ENCODE measurements around the gene BTBD19. TPM values are rescaled to one million over a fixed set of nuclear protein-coding genes. Genes with fewer than 3 reads are reported as not detected.

BTBD19 gene
- polyA plus RNA-seq, 1 experiment = 7.3 TPM

DNA sequence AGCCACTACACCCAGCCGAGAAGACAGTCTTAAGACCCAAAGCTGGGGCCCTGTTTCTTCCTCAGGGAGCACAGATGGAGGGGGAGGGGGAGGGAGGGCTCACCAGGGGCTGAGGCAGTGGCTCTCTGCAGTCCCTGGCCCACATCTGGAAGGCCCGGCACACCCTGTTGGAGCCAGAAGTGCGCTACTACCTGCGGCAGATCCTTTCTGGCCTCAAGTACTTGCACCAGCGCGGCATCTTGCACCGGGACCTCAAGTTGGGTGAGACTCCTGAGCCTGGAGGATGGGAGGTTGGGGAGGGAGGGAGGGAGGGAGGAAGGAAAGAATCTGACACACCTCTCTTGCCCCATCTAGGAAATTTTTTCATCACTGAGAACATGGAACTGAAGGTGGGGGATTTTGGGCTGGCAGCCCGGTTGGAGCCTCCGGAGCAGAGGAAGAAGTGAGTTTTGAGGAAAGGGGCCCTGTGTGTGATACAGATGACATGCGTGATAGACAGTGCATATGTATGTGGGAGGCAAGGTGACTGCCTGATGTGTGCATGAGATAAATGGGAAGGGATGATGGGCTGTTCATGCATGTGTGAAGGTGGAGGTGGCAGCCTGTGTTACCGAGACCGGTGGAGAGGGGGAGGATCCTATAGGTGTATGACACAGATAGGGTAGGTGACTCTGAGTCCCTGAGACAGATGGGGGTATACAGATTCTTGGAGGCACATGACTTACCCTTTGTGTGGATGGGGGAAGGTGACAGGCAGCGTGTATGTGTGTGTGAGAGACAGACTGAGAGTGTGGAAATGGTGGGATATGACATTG, 6.6 kb upstream of the BTBD19 start:
- ChIA-PET CTCF (interaction anchor here (1.8 kb wide), 1 partner anchor 7 kb away, joined by 20 read pairs; the partner anchor contains the start of gene BTBD19), POLR2A (interaction anchor here (0.7 to 2.9 kb wide), 6 partner anchors 7 to 720 kb away, joined by 3 to 81 read pairs (median 12); partner anchors contain the start of genes BTBD19 and PRDX1)
- Histone ChIP-seq H3K27ac (ENCODE audit: low read depth, low read length) (peak overlapping the region; percentile 11), H3K27me3 (ENCODE audit: control insufficient read depth, insufficient read depth, low read length) (no peaks in the 10 kb centered on the region), H3K9me3 (ENCODE audit: control insufficient read depth, insufficient read depth, low read length) (no peaks in the 10 kb centered on the region; the same call in 1 of the 2 replicates), H3K4me3 (ENCODE audit: low read depth, low read length) (peak overlapping the region; percentile 77)
- DNase-seq (ENCODE audit: low read depth, low spot score) = no peak
- TF ChIP-seq, protein P1, sequence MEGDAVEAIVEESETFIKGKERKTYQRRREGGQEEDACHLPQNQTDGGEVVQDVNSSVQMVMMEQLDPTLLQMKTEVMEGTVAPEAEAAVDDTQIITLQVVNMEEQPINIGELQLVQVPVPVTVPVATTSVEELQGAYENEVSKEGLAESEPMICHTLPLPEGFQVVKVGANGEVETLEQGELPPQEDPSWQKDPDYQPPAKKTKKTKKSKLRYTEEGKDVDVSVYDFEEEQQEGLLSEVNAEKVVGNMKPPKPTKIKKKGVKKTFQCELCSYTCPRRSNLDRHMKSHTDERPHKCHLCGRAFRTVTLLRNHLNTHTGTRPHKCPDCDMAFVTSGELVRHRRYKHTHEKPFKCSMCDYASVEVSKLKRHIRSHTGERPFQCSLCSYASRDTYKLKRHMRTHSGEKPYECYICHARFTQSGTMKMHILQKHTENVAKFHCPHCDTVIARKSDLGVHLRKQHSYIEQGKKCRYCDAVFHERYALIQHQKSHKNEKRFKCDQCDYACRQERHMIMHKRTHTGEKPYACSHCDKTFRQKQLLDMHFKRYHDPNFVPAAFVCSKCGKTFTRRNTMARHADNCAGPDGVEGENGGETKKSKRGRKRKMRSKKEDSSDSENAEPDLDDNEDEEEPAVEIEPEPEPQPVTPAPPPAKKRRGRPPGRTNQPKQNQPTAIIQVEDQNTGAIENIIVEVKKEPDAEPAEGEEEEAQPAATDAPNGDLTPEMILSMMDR (IDR thresholded peaks at IDR 0.05; ENCODE audit: low read depth, low read length) = no peak

DNA sequence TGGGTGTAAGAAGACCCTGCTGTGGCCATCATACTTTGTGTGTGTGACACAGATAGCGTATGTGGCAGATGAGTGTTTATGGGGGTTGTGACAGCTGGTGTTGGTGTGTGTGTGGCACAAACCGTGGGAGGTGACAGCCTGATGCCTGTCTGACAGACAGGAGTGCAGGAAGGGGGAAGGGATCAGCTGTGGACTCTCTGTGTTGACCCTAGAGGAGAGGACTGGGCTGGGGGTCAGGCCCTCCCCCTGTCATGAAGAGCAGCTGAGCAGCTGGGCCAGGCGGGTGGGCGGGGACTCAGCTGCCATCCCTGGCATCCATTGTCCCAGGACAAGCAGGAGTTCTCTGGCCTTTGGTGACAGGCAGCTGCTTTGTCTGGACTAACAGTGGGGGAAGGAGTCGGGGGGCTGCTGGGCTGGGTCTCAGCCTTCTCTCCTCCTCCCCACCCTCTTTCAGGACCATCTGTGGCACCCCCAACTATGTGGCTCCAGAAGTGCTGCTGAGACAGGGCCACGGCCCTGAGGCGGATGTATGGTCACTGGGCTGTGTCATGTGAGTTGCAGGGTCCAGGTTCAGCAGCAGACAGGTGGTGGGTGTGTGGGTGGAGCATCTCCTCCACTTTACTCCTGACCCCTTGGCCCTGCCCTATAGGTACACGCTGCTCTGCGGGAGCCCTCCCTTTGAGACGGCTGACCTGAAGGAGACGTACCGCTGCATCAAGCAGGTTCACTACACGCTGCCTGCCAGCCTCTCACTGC, 5.8 kb upstream of the BTBD19 start:
- ChIA-PET POLR2A (interaction anchor here (0.8 kb wide), 2 partner anchors 17 to 21 kb away, joined by 3 read pairs; no protein-coding TSS in a partner anchor), CTCF (no interaction called here)
- no peak for DNase-seq (ENCODE audit: low read depth, low spot score)
- Histone ChIP-seq H3K9me3 (ENCODE audit: control insufficient read depth, insufficient read depth, low read length) (no peaks in the 10 kb centered on the region; the same call in 1 of the 2 replicates), H3K27ac (ENCODE audit: low read depth, low read length) (peak overlapping the region; percentile 11), H3K4me3 (ENCODE audit: low read depth, low read length) (peak overlapping the region; percentile 77), H3K27me3 (ENCODE audit: control insufficient read depth, insufficient read depth, low read length) (no peaks in the 10 kb centered on the region)
- TF ChIP-seq, protein P1 (IDR thresholded peaks at IDR 0.05; ENCODE audit: low read depth, low read length) = no peak

DNA sequence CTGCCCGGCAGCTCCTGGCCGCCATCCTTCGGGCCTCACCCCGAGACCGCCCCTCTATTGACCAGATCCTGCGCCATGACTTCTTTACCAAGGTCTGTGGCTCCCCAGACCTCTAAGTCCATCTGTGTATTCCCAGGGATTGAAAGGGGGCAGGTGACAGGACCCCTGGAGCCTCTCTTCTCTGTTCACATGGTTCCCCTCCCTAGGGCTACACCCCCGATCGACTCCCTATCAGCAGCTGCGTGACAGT, 5.3 kb upstream of the BTBD19 start:
- CTCF ChIA-PET = no interaction called here

DNA sequence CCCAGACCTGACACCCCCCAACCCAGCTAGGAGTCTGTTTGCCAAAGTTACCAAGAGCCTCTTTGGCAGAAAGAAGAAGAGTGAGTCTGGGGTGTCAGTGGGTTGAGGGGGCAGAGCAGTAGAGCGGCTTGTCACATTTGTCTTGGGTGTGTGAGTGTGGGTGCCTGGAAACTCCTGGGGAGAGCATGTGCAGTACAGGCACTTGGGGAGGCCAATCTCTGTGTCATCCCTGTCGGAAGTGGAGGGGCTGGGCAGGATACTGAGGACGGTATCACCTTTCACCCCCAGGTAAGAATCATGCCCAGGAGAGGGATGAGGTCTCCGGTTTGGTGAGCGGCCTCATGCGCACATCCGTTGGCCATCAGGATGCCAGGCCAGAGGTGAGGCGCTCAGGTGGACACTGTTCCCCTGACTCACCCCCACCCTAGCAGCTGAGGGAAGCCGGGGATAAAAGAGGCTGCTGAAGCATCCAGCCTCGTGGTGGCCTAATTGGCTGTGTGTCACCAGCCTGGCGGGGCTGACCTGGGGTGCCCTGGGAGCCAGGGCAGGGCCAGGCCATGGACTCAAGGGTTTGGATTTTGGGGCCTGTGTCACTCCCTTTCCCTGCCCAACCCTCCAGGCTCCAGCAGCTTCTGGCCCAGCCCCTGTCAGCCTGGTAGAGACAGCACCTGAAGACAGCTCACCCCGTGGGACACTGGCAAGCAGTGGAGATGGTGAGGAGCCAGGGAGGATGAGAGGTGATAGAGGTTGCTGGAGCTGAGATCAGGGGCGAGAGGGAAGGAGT, 4.8 kb upstream of the BTBD19 start:
- no peak for DNase-seq (ENCODE audit: low read depth, low spot score)
- Histone ChIP-seq H3K27ac (ENCODE audit: low read depth, low read length) (peak overlapping the region; percentile 52), H3K4me3 (ENCODE audit: low read depth, low read length) (no peak overlapping the region; the same call in 1 of the 2 replicates), H3K9me3 (ENCODE audit: control insufficient read depth, insufficient read depth, low read length) (no peaks in the 10 kb centered on the region; the same call in 1 of the 2 replicates), H3K27me3 (ENCODE audit: control insufficient read depth, insufficient read depth, low read length) (no peaks in the 10 kb centered on the region)
- TF ChIP-seq, protein P1 (IDR thresholded peaks at IDR 0.05; ENCODE audit: low read depth, low read length) = no peak
- ChIA-PET POLR2A (no interaction called here), CTCF (no interaction called here)

More for the DNA sequence above, 5.3 kb upstream of the BTBD19 start:
- Histone ChIP-seq H3K9me3 (ENCODE audit: control insufficient read depth, insufficient read depth, low read length) (no peaks in the 10 kb centered on the region; the same call in 1 of the 2 replicates), H3K4me3 (ENCODE audit: low read depth, low read length) (peak overlapping the region; percentile 77), H3K27me3 (ENCODE audit: control insufficient read depth, insufficient read depth, low read length) (no peaks in the 10 kb centered on the region), H3K27ac (ENCODE audit: low read depth, low read length) (no peak overlapping the region)
- no peak for DNase-seq (ENCODE audit: low read depth, low spot score)
- TF ChIP-seq, protein P1 (IDR thresholded peaks at IDR 0.05; ENCODE audit: low read depth, low read length) = no peak
- POLR2A ChIA-PET = no interaction called here
